ENCODE results near the gene PSMB8. TPM values are rescaled to one million over a fixed set of nuclear protein-coding genes. Genes with fewer than 3 reads are reported as not detected.

PSMB8 gene
- total RNA-seq, 1 experiment from 2014 or later, result 13.8 TPM

DNA sequence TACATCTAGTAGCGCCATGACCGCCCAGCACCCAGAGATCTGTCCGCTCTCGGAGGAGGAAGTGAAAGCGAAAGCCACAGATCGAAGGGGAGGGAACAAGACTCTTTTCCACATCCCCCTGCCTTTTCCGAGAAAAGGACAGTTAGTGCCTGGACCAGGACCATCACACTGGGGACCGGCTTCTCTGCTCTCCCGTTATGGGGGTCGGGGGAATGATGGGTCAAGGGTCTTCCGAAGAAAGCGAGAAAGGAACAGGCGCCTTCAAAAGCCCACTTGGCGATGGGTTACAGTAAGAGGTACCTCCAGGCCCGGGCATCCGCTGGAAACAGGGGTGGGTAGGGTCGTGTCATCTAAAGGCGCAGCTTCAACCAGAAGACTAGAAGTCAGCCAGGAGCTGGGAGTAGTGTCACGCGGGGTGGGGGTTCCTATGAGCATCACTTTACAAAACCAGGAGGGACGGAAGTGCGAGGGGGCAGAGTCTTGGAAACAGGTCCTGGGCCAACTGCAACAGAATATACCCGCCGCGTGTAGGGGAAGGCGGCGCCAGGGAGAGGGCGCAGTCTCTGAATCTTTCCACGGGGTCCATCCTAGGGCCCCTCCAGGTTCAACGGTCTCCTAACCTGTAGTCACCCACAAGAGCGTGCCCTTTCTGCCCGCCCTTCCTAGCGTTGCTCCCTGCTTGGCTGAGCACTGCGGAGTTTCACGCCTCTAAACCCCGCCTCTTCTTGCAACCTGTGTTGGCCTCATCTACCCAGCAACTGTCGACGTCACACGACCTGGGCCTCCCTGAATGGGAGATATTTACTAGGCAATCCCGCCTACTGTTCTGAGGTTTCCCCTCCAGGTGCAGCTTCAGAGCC, at the start of gene PSMB8 (continued):
- TF ChIP-seq ARID4B (CRISPR knock-in tag; IDR thresholded peaks at IDR 0.05; ENCODE audit: borderline replicate concordance), result no peak
- no peak for TF ChIP-seq E2F4 (CRISPR knock-in tag; IDR thresholded peaks at IDR 0.05; ENCODE audit: borderline replicate concordance, low read depth)
- TF ChIP-seq ZNF121 (CRISPR knock-in tag; IDR thresholded peaks at IDR 0.05), result no peak
- no peak for TF ChIP-seq CTCF (IDR thresholded peaks at IDR 0.05)
- TF ChIP-seq ZNF263 (CRISPR knock-in tag; IDR thresholded peaks at IDR 0.05; ENCODE audit: low read depth), result no peak
- TF ChIP-seq FOXP1 (CRISPR knock-in tag; IDR thresholded peaks at IDR 0.05; ENCODE audit: borderline replicate concordance), result no peak
- no peak for TF ChIP-seq ZNF512 (CRISPR knock-in tag; IDR thresholded peaks at IDR 0.05; ENCODE audit: borderline replicate concordance)
- TF ChIP-seq, protein P1, sequence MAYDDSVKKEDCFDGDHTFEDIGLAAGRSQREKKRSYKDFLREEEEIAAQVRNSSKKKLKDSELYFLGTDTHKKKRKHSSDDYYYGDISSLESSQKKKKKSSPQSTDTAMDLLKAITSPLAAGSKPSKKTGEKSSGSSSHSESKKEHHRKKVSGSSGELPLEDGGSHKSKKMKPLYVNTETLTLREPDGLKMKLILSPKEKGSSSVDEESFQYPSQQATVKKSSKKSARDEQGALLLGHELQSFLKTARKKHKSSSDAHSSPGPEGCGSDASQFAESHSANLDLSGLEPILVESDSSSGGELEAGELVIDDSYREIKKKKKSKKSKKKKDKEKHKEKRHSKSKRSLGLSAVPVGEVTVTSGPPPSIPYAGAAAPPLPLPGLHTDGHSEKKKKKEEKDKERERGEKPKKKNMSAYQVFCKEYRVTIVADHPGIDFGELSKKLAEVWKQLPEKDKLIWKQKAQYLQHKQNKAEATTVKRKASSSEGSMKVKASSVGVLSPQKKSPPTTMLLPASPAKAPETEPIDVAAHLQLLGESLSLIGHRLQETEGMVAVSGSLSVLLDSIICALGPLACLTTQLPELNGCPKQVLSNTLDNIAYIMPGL (CRISPR knock-in tag; IDR thresholded peaks at IDR 0.05), result peak; percentile 41; the same call in 1 of the 2 replicates
- peak; percentile 80 for TF ChIP-seq USF2 (CRISPR knock-in tag; IDR thresholded peaks at IDR 0.05)
- TF ChIP-seq JAZF1 (CRISPR knock-in tag; IDR thresholded peaks at IDR 0.05), result no peak
- peak; percentile 46; the same call in 1 of the 2 replicates for TF ChIP-seq NFYB (CRISPR knock-in tag; conservative IDR thresholded peaks at IDR 0.05; ENCODE audit: low read depth)
- TF ChIP-seq IRF2 (CRISPR knock-in tag; IDR thresholded peaks at IDR 0.05; ENCODE audit: borderline replicate concordance, low read depth), result no peak
- TF ChIP-seq, protein P2, sequence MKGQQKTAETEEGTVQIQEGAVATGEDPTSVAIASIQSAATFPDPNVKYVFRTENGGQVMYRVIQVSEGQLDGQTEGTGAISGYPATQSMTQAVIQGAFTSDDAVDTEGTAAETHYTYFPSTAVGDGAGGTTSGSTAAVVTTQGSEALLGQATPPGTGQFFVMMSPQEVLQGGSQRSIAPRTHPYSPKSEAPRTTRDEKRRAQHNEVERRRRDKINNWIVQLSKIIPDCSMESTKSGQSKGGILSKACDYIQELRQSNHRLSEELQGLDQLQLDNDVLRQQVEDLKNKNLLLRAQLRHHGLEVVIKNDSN (CRISPR knock-in tag; IDR thresholded peaks at IDR 0.05), result peak; percentile 56
- TF ChIP-seq ZNF317 (CRISPR knock-in tag; IDR thresholded peaks at IDR 0.05; ENCODE audit: borderline replicate concordance, low read depth), result no peak
- no peak for TF ChIP-seq FOXK1 (CRISPR knock-in tag; IDR thresholded peaks at IDR 0.05)
- TF ChIP-seq ELF4 (CRISPR knock-in tag; IDR thresholded peaks at IDR 0.05; ENCODE audit: low read depth), result no peak
- no peak for TF ChIP-seq SOX15 (CRISPR knock-in tag; IDR thresholded peaks at IDR 0.05)
- TF ChIP-seq TCF7 (CRISPR knock-in tag; IDR thresholded peaks at IDR 0.05; ENCODE audit: low read depth), result no peak
- TF ChIP-seq KAT7 (CRISPR knock-in tag; IDR thresholded peaks at IDR 0.05; ENCODE audit: borderline replicate concordance), result no peak
- no peak for TF ChIP-seq ZNF219 (CRISPR knock-in tag; IDR thresholded peaks at IDR 0.05; ENCODE audit: borderline replicate concordance)
- TF ChIP-seq NR1H2 (CRISPR knock-in tag; IDR thresholded peaks at IDR 0.05), result no peak
- no peak for TF ChIP-seq TEAD1 (CRISPR knock-in tag; IDR thresholded peaks at IDR 0.05)
- no peak for TF ChIP-seq MYBL2 (CRISPR knock-in tag; IDR thresholded peaks at IDR 0.05)
